ENCODE measurements around the gene OPRL1.
A peak's percentile ranks its signal among the peaks of the same experiment; 100 is the strongest.

The OPRL1 gene

DNA sequence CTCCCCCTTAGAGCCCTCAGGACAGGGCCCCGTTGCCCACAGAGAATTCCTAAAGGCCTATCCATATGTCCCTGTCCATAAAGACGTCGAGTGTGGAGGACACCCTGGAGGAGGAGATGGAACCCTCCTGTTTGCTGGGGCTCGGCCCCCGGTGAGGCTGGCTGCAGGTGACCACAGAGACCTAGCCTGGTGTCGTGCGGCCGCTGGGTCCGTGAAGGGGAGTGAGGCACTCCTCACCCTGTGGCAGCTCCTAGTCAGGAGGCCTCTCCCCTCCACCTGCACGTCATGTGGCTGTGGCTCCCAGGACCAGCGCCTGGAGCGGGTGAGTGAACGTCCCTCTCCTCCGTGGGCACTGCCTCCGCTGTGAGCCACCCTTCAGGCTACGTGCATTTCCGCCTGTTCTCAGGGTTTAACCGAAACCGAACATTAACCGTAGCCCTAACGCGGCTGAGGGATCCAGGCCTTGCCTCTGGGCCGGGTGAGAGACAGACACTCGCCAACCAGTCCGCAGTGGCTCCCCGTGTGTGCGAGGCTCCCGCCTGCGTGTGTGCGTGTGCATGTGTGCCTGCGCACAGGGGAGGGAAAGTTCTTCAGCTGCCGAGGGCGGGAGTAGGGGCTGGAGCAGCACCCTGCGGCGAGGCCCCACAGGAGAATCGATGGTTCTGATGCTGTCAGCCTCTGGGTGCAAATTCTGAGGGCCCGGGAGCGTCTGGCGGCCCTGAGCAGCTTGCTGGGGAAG, 22.8 kb upstream of the OPRL1 start:
- peak; percentile 26 for DNase-seq

GRCh38 chr20:64057628-64058498, 22.0 kb upstream of the OPRL1 start:
- DNase-seq = peak; percentile 87

- DNase-seq = no peak
These were observed 21.3 kb upstream of the OPRL1 start for GRCh38 chr20:64058536-64058935.

DNA sequence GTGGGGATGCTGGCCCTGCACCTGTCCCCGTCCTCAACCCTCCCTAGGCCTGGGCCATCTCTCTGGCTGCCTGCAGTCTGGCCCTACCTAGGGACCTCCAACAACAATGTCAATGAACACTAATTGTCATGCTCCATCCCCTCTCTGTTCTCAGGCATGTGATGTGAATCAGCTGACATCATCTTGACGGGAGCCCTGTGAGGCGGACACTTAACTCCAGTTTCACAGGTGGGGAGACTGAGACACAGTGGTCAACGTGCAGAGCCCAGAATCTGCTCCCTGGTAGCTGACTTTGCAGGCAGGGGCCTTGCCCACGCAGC, 17.6 kb upstream of the OPRL1 start:
- no peak for DNase-seq

DNA sequence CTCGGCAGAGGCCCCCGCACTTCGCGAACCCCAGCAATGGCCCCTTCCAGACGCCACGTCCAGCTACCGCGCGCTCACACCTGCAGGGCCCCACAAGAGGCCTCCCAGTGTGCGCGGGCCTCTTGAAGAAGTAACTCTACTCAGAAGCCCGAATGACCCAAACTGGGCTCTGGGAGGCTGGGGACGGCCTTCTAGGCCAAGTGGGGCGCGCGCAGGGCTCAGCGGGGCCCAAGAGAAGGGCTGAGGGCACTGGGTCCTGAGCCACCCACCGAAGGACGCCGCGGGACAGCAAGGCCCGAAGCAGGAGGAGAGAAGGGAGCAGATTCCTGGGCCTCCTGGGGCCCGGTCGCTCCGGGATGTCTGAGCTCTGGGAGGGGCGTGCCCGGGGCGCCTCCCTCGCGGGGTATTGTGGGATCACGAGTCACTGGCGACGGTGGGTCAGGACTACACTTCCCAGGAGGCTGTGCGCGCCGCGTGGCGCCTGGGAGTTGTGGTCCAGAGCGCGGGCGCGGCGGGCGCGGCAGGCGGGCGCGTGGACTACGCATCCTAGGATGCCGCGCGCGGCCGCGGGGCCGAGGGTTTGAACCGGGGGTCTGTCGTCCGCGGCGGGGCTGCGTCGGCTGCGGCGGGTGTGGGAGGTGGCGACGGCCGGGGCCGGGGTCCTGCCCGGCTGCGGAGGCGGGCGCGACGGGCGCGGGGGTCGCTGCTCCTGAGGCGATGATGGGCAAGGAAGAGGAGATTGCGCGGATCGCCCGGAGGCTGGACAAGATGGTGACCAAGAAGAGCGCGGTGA, 17.1 kb upstream of the OPRL1 start, which contains the start of gene TCEA2:
TSS of gene TCEA2 (plus strand) at position 603 of the 793 bp plus-strand sequence. CDS start at position 718, 115 bp downstream.
- DNase-seq = peak; percentile 97

GRCh38 chr20:64063389-64064144, 16.3 kb upstream of the OPRL1 start:
- no peak for DNase-seq

- DNase-seq = peak; percentile 1
These were observed 15.7 kb upstream of the OPRL1 start for GRCh38 chr20:64064145-64064698.

DNA sequence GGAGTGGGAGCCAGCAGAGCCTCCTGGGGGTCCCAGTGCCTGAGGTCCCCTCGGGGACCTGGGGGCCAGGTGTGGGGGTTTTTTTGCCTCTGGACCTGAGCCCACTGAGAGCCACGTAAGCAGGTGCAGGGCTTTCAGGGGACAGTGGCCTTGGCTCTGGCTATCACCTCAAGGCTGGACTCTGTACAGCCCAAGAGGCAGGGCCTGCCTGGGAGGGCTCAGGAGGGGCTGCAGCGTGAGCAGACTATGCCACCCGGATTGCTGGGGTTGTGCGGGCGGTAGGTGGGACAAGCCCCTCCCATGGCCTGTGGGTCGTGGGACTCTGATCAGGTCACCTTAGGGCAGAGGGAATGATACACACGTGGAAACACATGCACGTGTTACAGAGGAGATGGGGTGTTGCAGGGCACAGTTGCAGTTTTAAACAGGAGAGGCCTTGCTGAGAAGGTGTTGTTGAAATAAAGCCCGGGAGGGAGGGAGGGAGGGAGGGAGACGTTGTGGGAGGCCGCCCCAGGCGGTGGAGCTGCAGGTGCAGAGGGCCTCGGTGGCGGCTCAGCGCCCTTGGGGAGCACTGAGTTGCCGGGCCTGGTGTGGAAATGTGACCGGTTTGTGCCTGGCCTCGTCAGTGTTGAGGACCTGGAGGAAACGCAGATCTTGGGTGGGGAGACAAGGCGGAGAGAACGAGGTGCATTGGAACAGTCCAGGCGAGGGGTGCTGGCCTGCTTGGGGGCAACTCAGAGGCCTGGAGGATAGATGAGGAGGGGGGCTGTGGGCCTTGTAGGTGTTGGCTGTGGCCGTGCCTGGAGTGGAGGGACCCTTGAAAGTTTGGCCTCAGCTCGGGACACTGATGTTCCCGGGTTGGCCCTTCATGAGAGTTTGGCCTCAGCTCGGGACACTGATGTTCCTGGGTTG, 14.6 kb upstream of the OPRL1 start:
- peak; percentile 30 for DNase-seq

DNA sequence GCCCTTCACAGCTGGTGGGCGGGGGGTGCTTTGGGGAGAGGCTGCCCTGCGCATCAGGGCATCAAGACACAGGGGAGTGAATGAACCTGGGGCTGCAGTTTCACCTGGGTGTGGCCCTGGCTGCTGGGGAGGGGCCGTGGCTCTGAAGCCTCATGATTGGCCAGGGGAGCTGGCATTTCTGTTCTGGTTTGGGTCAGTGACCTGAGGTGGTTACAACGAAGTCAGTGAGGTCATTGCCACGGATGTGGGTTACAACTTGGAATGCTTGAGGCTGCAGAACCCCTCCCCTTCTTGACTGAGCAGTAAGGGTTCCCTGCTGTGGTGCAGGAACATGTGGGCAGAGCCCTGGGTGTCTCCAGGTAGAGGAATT, 13.9 kb upstream of the OPRL1 start:
- peak; percentile 61 for DNase-seq

DNA sequence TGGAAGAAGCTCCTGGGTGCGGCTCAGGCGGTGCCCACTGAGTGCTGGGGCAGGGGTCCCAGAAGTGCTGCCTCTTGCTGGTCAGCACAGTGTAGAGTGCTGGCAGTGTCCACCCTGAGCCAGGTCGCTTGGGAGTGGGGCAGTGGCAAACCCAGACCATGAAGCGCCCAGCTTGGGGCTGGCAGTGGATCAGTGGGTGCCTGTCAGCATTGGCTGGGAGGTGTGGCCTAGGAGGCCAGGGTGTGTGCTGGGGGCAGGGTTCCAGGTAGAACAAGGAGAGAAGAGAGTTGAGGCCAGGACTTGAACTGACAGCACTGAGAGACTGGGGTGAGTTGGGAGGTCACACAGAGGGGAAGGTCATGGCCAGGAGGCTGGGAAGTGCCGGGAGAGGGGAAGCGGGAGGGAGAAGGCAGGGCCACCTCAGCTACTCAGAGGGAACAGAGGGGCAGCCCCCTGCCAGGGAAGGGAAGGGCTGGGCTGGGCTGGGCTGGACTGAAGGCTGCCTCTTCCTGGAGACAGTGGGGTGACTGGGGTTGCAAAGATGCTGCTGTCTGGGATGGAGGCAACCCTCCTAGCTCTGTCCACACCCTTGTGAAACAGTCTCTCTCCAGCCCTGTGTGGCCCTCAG, 12.8 kb upstream of the OPRL1 start:
- DNase-seq = no peak

- DNase-seq = no peak
These were observed 12.1 kb upstream of the OPRL1 start for GRCh38 chr20:64067733-64068307.

- DNase-seq = peak; percentile 1
These were observed 11.3 kb upstream of the OPRL1 start for GRCh38 chr20:64068386-64069208.

GRCh38 chr20:64069209-64069613, 10.7 kb upstream of the OPRL1 start:
- no peak for DNase-seq

GRCh38 chr20:64069614-64070243, 10.2 kb upstream of the OPRL1 start:
- DNase-seq = peak; percentile 40

DNA sequence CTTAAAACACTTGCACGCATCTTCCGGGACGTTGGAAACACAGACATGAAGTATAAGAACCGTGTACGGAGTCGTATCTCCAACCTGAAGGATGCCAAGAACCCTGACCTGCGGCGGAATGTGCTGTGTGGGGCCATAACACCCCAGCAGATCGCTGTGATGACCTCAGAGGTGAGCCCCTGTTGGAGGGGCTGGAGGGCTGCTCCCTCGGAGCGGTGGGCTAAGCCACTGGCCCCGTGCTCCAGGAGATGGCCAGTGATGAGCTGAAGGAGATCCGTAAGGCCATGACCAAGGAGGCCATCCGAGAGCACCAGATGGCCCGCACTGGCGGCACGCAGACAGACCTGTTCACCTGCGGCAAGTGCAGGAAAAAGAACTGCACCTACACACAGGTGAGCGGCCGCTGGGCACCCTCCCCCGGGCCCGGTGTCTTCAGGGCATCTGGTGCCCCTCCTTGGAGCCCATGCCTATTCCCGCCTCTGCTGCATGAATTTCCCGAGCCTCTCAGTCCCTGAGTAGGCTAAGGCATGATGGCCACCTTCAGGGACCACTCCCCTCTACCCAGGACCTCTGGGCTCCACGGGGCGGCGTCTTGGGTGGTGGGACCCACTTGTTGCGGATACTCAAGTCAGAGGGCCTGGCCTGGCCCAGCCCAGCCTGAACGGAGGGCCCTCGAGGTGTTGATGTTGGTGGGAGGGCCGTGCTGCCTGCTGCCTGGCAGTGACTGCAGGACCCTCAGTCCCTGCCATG, 9.5 kb upstream of the OPRL1 start:
- DNase-seq = no peak

GRCh38 chr20:64071341-64072332, 8.2 kb upstream of the OPRL1 start:
- no peak for DNase-seq
